ENCODE data around the gene SRRM2.

SRRM2 gene

DNA sequence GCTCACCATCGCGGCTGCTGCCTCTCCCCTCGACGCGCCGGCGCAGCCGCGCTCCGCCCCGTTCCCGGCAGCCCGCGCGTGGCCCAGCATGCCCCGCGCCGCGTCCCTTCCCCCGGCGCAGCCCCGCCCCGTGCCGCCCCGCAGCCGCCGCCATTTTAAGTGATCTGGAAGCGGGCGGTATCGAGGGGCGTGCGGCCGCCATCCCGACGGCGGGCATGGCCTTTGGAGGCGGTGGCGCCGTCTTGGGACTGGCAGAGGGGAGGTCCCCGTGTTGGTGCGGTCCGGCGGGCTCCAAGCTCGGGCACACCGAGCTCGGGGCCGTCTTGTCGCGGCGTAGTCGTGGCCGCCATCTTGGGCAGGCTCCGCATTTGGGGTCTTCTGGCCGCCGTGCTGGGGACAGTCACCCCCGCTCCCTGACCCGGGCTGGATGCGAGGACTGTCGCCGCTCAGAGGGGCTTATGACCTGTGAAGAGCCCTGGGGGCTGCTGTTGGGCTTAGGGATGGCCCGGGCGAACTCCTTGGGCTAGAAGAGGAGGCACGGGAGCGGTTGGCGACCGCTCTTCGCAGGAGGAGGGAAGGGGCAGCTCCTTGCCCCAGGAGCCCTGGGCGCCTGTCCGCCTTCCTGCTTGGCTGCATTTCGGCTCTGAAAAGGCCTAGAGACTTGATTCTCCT is 24.9 kb downstream of the SRRM2 start, which contains the start of gene ELOB:
ELOB (minus strand) TSS at position 50 of the 672 bp plus-strand sequence; CDS start at position 9, 41 bp downstream.
- DNase-seq (ENCODE audit: low spot score), result peak; percentile 87

DNA sequence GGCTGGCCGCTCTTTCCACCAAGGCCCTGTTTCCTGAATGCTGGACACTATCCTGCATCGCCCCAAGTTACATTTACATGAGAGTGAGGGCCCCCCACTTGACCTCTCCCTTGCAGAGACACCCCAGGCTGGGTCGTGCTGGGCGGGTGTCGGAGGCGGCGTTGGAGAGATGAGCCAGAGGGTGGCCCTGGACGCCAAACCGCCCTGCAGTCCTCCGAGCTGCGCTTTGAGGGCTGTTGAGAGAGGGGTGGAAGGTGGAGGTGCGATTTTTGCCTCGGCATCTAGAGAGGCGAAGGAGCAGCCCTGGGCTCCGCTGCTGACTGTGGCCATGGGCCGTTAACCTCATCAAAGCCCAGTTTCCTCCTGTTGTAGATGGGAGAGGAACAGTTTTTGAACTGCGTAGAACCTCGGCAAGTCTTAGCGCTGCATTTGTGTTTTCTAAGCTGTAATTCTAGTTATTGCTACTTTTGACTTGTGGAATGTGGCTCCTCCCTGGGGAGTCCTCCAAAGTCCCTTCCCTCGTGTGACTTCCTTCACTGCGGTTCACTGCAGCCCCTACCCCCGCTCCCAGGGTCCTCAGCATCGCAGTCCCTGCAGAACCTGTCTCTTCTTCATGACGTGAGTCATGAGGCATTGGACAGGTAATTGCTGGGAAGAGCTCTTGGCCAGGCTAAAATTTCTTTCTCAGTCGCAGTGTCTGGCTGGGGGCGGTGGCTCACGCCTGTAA is 25.6 kb downstream of the SRRM2 start:
- peak; percentile 31 for DNase-seq (ENCODE audit: low spot score)

DNA sequence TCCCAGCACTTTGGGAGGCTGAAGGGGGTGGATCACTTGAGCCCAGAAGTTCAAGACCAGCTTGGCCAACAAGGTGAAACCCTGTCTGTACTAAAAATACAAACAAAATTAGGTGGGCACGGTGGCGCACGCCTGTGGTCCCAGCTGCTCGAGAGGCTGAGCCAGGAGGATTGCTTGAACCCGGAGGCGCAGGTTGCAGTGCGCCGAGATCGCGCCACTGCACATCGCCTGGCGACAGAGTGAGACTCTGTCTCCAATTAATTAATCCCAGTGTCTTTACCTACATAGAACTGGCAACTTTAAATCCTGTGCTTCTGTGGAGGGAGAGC is 26.2 kb downstream of the SRRM2 start:
- DNase-seq (ENCODE audit: low spot score), result no peak

DNA sequence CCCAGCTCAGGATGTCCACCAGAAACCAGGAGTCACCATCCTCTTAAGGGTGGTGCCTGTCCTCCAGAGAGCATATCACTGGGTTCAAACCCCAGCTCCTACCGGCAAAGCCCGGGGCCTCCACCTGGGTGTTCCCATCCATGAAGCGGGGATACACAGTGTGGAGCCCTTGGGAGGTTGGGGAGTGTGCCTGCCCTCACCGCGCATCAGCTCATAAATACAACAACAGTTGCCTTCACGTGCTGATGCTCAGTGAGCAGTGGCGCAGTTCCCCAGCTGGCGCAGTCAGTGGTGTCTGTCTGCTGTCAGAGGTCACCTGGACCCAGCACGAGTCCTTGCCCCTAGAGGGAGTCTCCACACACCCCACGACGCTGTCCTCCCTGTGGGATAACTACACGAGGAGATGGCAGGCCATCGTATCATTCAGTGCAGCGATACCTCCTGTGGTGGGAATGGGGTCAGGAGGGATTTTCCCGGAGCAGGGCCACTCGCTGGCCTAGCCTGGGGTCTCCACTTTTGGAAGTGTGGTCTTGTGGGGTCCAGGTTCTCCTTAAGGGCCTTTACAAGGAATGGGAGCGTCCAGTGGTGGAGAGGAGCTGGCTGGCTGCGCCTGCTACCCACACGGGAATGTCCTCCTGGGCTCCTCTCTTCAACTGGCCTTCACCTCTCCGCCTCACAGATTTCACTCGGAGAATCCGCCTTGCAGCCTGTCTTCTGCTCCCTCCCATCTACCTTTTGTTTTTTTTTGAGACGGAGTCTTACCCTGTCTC is 26.9 kb downstream of the SRRM2 start:
- DNase-seq (ENCODE audit: low spot score), result no peak

DNA sequence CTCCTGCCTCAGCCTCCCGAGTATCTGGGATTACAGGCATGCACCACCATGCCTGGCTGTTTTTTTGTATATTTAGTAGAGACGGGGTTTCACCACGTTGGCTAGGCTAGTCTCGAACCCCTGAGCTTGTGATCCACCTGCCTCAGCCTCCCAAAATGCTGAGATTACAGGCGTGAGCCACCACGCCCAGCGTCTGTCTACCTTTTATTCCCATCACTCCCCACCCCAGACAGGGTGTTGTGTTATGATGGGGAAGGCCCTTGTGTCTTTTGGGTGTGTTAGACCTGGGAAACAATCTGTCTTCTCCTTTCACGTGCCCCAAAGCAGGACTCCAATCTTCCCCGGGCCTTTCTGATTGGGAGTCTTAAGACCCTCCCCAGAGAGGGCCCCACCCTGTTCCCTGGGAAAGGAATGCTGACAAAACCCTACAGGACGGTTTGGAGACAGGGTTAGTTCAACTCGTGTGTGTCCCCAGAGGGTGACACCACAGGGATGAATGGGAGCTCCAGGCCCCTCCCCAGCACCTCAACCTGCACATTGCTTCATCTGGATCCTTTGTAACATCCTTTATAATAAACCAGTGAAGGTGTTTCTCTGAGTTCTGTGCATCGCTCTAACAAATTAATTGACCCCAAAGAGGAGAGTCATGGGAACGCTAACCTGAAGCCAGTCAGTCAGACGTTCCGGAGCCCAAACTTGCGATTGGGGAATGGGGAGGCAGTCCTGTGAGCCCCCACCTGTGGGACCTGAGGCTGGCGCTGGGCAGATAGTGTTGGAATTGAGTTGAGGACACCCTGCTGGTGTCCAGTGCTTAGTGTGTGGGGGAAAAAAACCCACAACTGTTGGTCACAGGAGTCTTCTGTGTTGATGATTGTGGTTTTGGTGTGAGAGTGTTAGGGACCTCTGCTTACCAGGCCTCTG is 27.8 kb downstream of the SRRM2 start:
- no peak for DNase-seq (ENCODE audit: low spot score)

GRCh38 chr16:2782583-2783351 is 30.3 kb downstream of the SRRM2 start:
- DNase-seq (ENCODE audit: low spot score), result no peak

GRCh38 chr16:2783581-2784357 is 31.3 kb downstream of the SRRM2 start:
- DNase-seq (ENCODE audit: low spot score), result no peak

- no peak for DNase-seq (ENCODE audit: low spot score)
These were observed 32.1 kb downstream of the SRRM2 start for GRCh38 chr16:2784358-2785100.

GRCh38 chr16:2785101-2785991 is 32.9 kb downstream of the SRRM2 start:
- DNase-seq (ENCODE audit: low spot score), result peak; percentile 16

GRCh38 chr16:2786061-2786825 is 33.8 kb downstream of the SRRM2 start:
- no peak for DNase-seq (ENCODE audit: low spot score)

DNA sequence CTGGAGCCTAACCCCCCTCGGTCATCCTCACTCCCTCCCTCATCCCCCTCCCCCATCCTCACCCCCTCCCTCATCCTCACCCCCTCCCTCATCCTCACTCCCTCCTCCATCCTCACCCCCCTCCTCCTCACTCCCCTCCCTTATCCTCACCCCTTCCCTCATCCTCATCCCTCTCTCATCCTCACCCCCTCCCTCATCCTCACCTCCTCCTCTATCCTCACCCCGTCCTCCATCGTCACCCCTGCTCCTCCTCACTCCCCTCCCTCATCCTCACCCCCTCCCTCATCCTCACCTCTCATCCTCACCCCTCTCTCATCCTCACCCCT is 34.4 kb downstream of the SRRM2 start:
- DNase-seq (ENCODE audit: low spot score), result no peak

GRCh38 chr16:2787406-2787805 is 35.0 kb downstream of the SRRM2 start, which contains the start of gene PRSS33:
PRSS33 (minus strand) TSS chr16:2787560; CDS start chr16:2786547, 1,013 bp downstream.
- DNase-seq (ENCODE audit: low spot score), result no peak

- DNase-seq (ENCODE audit: low spot score), result no peak
These were observed 35.5 kb downstream of the SRRM2 start for GRCh38 chr16:2787961-2788360.

DNA sequence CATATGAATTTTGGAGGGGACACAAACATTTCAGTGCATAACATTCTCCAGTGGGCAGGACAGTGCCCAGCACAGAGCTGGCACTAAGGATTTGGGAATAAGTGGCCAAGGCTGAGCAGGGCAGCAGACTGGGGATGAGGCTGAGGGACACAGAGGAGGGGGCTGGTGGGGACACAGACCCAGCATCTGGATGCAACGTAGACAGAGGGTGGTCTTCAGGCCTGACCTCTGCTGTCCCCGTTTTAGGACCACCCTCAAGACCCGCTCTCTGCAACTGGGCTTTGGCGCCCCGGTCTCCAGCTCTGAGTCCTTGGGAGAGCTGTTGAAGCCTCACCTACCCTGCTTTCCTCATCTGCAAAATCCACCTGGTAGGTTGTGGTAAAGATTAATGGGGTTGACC is 38.2 kb downstream of the SRRM2 start:
- no peak for DNase-seq (ENCODE audit: low spot score)

- no peak for DNase-seq (ENCODE audit: low spot score)
These were observed 38.7 kb downstream of the SRRM2 start for GRCh38 chr16:2791174-2791573.

DNA sequence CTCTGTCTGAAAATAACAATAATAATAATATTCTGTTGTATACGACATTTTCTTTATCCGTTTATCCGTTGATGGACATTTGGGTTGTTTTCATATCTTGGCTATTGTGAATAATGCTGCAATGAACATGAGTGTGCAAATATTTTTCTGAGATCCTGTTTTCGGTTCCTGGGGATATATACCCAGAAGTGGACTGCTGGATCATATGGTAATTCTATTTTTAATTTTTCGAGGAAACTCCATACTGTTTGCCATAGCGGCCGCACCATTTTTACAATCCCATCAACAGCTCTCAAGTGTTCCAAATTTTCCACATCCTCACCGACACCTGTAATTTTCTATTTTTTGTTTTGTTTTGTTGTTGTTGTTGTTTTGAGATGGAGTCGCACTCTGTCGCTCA is 40.5 kb downstream of the SRRM2 start:
- no peak for DNase-seq (ENCODE audit: low spot score)

DNA sequence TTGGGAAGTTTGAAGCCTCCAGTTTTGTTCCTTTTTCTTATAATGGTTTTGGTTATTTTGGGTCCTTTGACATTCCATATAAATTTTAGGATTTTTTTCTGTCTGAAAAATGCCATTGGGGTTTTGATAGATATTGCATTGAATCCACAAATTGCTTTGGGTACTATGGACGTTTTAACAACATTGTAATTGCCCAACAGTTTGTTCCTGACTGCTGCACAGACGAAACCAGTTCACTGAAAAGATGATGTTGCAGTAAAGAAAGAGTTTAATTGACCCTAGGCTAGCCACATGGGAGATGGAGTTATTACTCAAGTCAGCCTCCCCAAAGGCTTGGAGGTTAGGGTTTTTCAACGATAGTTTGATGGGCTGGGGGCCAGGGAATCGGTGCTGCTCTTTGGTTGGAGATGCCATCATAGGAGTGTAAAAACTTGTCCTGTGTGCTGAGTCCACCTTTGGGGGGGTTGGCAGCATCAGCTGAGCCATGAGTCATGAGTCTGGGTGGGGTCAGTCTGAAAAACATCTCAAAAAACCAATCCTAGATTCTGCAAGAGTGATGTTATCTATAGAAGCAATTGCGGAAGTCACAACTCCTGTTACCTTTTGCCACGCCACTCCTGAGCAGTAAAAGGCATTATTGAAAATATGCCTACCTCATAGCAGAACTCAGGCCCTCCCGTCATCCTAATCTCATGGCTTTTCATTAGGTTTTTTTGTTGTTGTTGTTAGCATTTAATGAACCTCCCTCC is 43.1 kb downstream of the SRRM2 start:
- DNase-seq (ENCODE audit: low spot score), result no peak

Data from CD4-positive, alpha-beta T cell treated with Interleukin-15 for 4 hours (primary cell).